HG03095 (cell line): ENCODE data around the gene FAM236B.
"Not testable (repeated sequence)": the region's sequence is repeated elsewhere in the genome, so short reads cannot be mapped to it uniquely, and the experiment has no call there.

ENCODE experiments used
- ATAC-seq: cut with Tn5 transposase; IDR thresholded peaks from one replicate; pipeline ENCODE4 v1.9.1; 2021; ENCODE audit warnings: moderate library complexity; ENCODE audit not compliant: unreplicated experiment

The FAM236B gene

DNA sequence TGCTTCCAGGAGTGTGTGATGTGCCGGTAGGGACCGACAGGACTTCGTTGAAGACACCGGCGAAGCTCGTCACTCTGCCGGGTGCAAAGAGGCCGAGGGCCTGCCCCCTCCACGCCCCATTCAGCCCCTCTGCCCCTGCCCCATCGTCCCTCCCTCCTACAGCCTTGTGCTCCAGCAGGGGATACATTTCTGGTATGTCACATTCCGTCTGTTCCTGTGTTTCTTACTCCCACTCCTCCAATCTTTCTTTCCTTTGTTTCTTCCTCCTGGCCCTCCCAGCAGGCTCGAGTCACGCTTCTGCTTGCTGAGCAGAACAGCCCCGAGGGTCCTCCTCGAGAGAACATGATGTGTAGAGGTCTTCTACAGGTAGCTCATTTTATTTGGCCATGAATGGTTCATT, at the start of gene FAM236B:
TSS of gene FAM236B (minus strand) at position 101 of the 400 bp plus-strand sequence. CDS start at position 1, 100 bp downstream.
- not testable (repeated sequence) for ATAC-seq

DNA sequence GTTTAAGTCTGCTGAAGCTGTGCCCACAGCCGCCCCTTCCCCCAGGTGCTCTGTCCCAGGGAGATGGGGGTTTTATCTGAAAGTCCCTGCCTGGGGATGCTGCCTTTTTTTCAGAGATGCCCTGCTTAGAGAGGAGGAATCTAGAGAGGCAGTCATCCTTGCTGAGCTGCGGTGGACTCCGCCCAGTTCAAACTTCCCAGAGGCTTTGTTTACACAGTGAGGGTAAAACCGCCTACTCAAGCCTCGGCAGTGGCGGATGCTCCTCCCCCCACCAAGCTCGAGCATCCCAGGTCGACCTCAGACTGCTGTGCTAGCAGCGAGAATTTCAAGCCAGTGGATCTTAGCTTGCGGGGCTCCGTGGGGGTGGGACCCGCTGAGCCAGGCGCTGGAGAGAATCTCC, 48.2 kb upstream of the FAM236B start:
- ATAC-seq: not testable (repeated sequence)

GRCh38 chrX:72808110-72808509, 25.6 kb upstream of the FAM236B start, which contains the start of gene FAM236D:
Gene FAM236D, minus strand, starts transcription at chrX:72808210. Its CDS starts 100 bp downstream, at chrX:72808110.
- not testable (repeated sequence) for ATAC-seq

GRCh38 chrX:72790390-72790789, 7.9 kb upstream of the FAM236B start:
- ATAC-seq: not testable (repeated sequence)

GRCh38 chrX:72788142-72788541, 5.7 kb upstream of the FAM236B start:
- not testable (repeated sequence) for ATAC-seq

GRCh38 chrX:72783964-72784363, 1.5 kb upstream of the FAM236B start:
- ATAC-seq: not testable (repeated sequence)

DNA sequence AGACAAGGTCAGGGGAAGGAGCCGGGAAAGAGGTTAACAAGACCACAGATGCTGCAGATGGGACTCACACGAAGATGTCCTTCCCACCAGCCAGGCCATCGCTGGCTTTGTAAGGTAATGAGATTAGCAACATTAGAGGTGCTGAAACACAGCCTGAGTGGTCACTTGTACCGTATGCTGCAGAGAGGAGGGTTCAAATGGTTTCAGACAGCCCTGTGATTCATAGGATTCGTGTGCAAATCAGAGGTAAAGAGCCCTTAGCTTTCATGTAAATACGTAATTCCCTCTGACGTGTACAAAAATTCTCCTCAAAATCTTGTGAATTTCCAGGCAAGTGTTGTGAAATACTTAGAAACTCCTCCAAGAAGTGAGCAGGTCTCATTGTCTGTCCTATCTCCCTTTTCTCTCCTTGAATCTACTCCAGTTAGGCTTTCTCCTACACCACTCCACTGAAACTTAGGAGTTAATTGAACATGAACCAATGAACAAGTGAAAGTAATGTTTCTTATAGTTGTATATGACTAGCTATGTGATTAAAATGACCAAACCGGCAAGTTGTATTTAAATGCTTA, 991 bp upstream of the FAM236B start:
- not testable (repeated sequence) for ATAC-seq

DNA sequence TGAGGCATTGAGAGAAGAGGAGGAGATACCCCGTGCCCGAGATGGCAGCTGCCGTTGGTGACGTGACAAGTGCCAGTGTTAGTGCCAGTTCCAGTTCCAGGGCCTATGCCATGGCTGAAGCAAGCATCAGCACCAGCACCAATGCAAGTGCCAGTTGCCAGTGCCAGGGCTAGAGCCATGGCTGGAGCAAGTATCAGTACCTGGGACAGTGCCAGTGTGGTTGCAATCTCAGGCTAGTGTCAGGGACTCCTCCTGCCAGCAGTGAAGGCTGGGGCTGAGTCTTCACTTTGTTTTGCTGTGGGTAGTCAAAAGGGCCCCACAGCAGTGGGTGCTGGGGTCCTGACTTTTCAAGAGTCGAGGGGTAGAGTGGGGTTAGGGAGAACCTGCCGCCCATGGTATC, 4.3 kb downstream of the FAM236B start:
- ATAC-seq: not testable (repeated sequence)

GRCh38 chrX:72777467-72777790, 5.0 kb downstream of the FAM236B start:
- not testable (repeated sequence) for ATAC-seq

GRCh38 chrX:72776653-72777466, 5.6 kb downstream of the FAM236B start, which contains the start of gene DMRTC1B:
Gene DMRTC1B, plus strand, starts transcription at chrX:72776890. Its CDS starts 68,246 bp downstream, at chrX:72845136.
- ATAC-seq: peak; percentile 82

- ATAC-seq: not testable (repeated sequence)
These were observed 22.0 kb downstream of the FAM236B start for GRCh38 chrX:72760454-72760853.

DNA sequence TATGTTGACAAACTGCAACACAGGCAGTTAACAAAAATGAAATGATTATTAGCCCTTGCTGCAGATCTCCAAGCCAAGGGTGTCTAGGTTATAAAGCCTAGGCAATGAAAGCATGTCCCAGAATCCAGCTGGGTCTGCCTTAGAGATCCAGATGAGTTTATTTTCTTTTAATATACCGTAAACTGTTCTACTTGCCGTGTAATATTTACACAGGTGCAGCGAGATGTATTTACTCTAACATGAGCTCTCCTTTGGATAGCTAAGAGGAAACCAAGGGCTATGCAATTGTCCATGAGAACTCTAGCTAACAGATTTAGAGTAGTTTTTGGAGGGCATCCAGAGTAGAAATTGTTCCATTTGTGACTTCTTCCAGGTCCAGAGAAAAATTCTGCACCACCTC, 33.9 kb downstream of the FAM236B start:
- ATAC-seq: not testable (repeated sequence)

DNA sequence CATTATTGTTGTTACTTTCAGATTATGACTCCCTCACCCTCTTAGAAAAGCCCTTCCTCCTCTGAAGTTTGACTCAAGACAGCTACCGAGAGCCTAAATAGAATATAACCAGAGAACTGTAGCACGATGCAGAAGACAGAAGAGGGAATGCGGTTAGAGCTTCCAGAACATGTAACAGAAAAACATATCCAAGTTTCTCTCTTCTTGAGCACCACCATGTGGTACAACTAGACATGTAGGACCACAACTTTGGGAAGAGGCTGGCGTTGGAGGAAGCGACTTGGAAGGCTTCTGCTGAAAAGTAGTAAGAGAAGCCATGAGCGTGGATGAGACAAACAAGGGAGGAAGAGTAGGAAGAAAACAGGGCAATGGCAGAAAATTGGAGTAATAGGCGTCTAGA, 36.9 kb downstream of the FAM236B start:
- ATAC-seq: not testable (repeated sequence)

DNA sequence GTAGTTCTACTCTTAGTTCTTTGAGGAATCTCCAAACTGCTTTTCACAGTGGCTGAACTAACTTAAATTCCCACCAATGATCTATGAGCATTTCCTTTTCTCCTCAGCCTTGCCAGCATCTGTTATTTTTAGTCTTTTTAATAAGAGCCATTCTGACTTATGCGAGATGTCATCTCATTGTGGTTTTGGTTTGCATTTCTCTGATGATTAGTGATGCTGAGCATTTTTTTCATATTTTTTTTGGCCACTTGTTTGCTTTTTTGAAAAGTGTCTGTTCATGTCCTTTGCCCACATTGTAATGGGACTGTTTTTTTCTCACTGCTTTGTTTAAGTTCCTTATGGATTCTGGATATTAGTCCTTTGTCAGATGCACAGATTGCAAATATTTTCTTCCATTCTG, 46.9 kb downstream of the FAM236B start:
- no peak for ATAC-seq

DNA sequence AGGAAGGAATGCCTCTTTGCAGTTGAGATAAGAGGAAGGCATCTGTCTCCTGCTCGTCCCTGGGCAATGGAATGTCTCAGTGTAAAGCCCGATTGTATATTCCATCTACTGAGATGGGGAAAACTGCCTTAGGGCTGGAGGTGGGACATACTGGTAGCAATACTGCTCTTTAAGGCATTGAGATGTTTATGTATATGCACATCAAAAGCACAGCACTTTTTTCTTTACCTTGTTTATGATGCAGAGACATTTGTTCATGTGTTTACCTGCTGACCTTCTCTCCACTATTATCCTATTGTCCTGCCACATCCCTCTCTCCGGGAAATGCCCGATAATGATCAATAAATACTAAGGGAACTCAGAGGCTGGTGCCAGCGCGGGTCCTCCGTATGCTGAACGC, 48.8 kb downstream of the FAM236B start:
- not testable (repeated sequence) for ATAC-seq
